ENCODE measurements around the gene SFMBT2. TPM values are rescaled to one million over a fixed set of nuclear protein-coding genes. Genes with fewer than 3 reads are reported as not detected.

The SFMBT2 gene
- total and polyA plus RNA-seq, 10 of the 15 experiments (the other 5 are each of a cell fraction or from before 2014, with no cell fraction given): 2.8 to 29.6 (median 15.1) TPM

GRCh38 chr10:7320072-7320471 is 90.8 kb downstream of the SFMBT2 start:
- ChIA-PET CTCF (interaction anchor here (1.5 kb wide), 1 partner anchor 17 kb away, joined by 4 read pairs; no protein-coding TSS in a partner anchor), POLR2A (no interaction called here), RAD21 (ENCODE audit: unreplicated experiment) (no interaction called here), SMC1A (ENCODE audit: uncharacterized antibody, unreplicated experiment) (interaction anchor here (1.1 kb wide), 1 partner anchor 18 kb away, joined by 3 read pairs; no protein-coding TSS in a partner anchor)
- no peaks in the 10 kb centered on the region for H3K27me3 ChIP-seq (replicated peaks in 1 of 2; ENCODE audit: control insufficient read depth in 2 of 2, insufficient read depth in 2 of 2, low read length in 1 of 2)
- 98% methylated on average over 7 of the region's 7 CpGs for WGBS (ENCODE audit: insufficient coverage, insufficient replicate concordance, low lambda C conversion rate, missing lambda C conversion rate)
- no peak for DNase-seq (ENCODE audit: low read depth, low spot score)
- H3K4me1 ChIP-seq (ENCODE audit: control insufficient read depth, insufficient read depth, low read length): peaks cover 28% of the 10 kb centered on the region
- no peak overlapping the region for H3K9ac ChIP-seq (ENCODE audit: control insufficient read depth, insufficient read depth, low read length)
- no peak overlapping the region for H3K4me3 ChIP-seq
- no TSS peak for BruUV-seq (replicated peaks)
- intact Hi-C loops (cut with micrococcal nuclease; ENCODE audit: unreplicated experiment): no loop called here
- H3K36me3 ChIP-seq (ENCODE audit: control insufficient read depth in 2 of 2, insufficient read depth in 2 of 2, low read length in 1 of 2): peaks cover 5 to 14% of the 10 kb centered on the region in 2 experiments; a peak in 3 of 4 replicates
- FAIRE-seq: peak; percentile 7
- H3K79me2 ChIP-seq (ENCODE audit: control insufficient read depth, insufficient read depth, low read length): peaks cover 58% of the 10 kb centered on the region
- H3K27ac ChIP-seq (ENCODE audit: control insufficient read depth, insufficient read depth): no peak overlapping the region
- no peak for ATAC-seq
- H3K9me3 ChIP-seq (replicated peaks; ENCODE audit: control insufficient read depth, insufficient read depth, low read length): peaks cover 9% of the 10 kb centered on the region
- in situ Hi-C loops (cut with MboI): no loop called here
- H2AFZ ChIP-seq (ENCODE audit: control insufficient read depth, low read depth, low read length): no peak overlapping the region
- TF ChIP-seq SIX5 (IDR thresholded peaks at IDR 0.05; ENCODE audit: low read depth, low read length, severe bottlenecking) (no peak), NFYB (IDR thresholded peaks at IDR 0.05; ENCODE audit: insufficient read depth, low read depth, low read length) (no peak), ZNF687 (IDR thresholded peaks at IDR 0.05) (no peak), E4F1 (IDR thresholded peaks at IDR 0.05; ENCODE audit: borderline replicate concordance, partially characterized antibody) (no peak), ESRRA (IDR thresholded peaks at IDR 0.05; ENCODE audit: low read length) (no peak), MXI1 (IDR thresholded peaks at IDR 0.05; ENCODE audit: low read depth, low read length) (no peak), MTA2 (IDR thresholded peaks at IDR 0.05; ENCODE audit: low read depth) (no peak), CTCF (IDR thresholded peaks at IDR 0.05 in 2 of 3, conservative IDR thresholded peaks at IDR 0.05 in 1 of 3; ENCODE audit: control insufficient read depth in 2 of 3, extremely low read depth in 1 of 3, insufficient read depth in 1 of 3, low read depth in 3 of 3, low read length in 3 of 3) (no peak), RBBP5 (conservative IDR thresholded peaks at IDR 0.05) (no peak), SMC3 (IDR thresholded peaks at IDR 0.05; ENCODE audit: borderline replicate concordance, low read length) (no peak), WRNIP1 (IDR thresholded peaks at IDR 0.05; ENCODE audit: borderline replicate concordance, low read depth, low read length) (no peak), POLR2AphosphoS2 (IDR thresholded peaks at IDR 0.05; ENCODE audit: low read depth, low read length) (no peak), EGR1 (IDR thresholded peaks at IDR 0.05; ENCODE audit: borderline replicate concordance in 1 of 2, low read depth in 2 of 2, low read length in 2 of 2) (no peak), SPI1 (IDR thresholded peaks at IDR 0.05; ENCODE audit: borderline replicate concordance, insufficient read depth, low read depth, low read length) (no peak)
- H3K4me2 ChIP-seq (ENCODE audit: control insufficient read depth, insufficient read depth): no peak overlapping the region
- H4K20me1 ChIP-seq (ENCODE audit: control insufficient read depth, insufficient read depth): no peaks in the 10 kb centered on the region; the same call in 1 of the 2 replicates
